Keratinocyte (primary cell): Measurements from ENCODE around the gene SLC25A24.

ENCODE experiments used
- EZH2 ChIP-seq: IDR thresholded peaks from one replicate; pipeline ENCODE4 v1.6.1; 2012; ENCODE audit warnings: inconsistent platforms, mild to moderate bottlenecking, low read length, moderate library complexity
- TF ChIP-seq, protein P1 (sequence below), 3 experiments: IDR thresholded peaks in 1 of 3; conservative IDR thresholded peaks in 1 of 3; optimal IDR thresholded peaks in 1 of 3; 2 replicates in 2 of 3; 3 replicates in 1 of 3; pipeline versions ENCODE3 to v1.5.1; 2011; ENCODE audit warnings: low read length in 3 of 3, mild to moderate bottlenecking in 3 of 3, moderate library complexity in 2 of 3, control low read depth in 1 of 3, inconsistent platforms in 1 of 3; ENCODE audit not compliant: insufficient read depth in 2 of 3; ENCODE audit errors: extremely low read depth in 1 of 3

DNA sequence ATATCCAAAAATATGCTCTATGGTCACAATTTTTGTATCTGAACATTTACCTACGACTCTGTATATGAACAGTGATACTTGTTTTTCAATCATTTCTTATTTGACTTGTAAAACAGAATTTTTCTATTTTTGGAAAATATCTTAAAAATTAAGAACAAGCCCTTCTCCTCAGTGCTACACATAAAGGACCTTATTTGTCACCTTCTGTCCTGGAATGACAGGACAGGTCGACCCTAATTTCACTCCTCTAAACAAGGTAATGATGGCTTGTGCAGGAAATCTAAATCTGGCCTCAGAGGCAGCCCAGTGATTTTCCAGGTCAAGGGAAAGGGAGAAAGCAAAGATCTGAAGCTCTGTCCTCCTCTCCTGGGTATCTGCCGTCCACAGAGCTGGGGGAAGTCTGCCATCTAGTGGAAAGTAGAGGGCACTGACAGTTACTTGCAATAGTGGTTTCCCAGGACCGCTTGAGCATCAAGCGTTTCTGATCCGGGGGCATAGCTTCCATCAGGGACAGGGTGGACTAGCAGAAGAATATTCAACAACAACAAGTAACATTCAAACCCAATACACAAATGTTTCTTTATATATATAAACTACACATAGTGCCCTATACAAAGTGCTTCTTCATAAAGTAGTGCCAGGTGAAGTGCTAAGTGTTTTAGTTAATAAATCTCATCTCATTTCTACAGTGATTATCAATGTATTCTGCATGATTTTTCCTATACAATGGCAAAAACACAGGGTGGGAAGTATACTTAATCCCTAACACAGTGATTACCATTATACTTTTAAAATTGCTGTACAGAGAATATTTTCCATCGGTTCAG lies 74.6 kb downstream of the SLC25A24 start:
- TF ChIP-seq, protein P1, sequence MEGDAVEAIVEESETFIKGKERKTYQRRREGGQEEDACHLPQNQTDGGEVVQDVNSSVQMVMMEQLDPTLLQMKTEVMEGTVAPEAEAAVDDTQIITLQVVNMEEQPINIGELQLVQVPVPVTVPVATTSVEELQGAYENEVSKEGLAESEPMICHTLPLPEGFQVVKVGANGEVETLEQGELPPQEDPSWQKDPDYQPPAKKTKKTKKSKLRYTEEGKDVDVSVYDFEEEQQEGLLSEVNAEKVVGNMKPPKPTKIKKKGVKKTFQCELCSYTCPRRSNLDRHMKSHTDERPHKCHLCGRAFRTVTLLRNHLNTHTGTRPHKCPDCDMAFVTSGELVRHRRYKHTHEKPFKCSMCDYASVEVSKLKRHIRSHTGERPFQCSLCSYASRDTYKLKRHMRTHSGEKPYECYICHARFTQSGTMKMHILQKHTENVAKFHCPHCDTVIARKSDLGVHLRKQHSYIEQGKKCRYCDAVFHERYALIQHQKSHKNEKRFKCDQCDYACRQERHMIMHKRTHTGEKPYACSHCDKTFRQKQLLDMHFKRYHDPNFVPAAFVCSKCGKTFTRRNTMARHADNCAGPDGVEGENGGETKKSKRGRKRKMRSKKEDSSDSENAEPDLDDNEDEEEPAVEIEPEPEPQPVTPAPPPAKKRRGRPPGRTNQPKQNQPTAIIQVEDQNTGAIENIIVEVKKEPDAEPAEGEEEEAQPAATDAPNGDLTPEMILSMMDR (optimal IDR thresholded peaks at IDR 0.05 in 1 of 3, IDR thresholded peaks at IDR 0.05 in 1 of 3, conservative IDR thresholded peaks at IDR 0.05 in 1 of 3; ENCODE audit: extremely low read depth in 1 of 3, insufficient read depth in 2 of 3, low read length in 3 of 3), result peak; percentile 85 to 93 (median 89)
- no peak for TF ChIP-seq EZH2
